Mesothelial cell of epicardium (in vitro differentiated cells): Measurements from ENCODE around the gene PIANP. TPM values are rescaled to one million over a fixed set of nuclear protein-coding genes. Genes with fewer than 3 reads are reported as not detected.

ENCODE experiments used
- DNase-seq, 2 experiments: peaks; one replicate each; pipeline ENCODE4 v3.0.0; 2021; ENCODE audit warnings: low spot score in 2 of 2; ENCODE audit not compliant: unreplicated experiment in 2 of 2
- H3K27ac Mint-ChIP-seq: 2 replicates; pipeline ENCODE4 v1.8.0; 2021; ENCODE audit warnings: mixed read lengths
- H3K27me3 Mint-ChIP-seq: 2 replicates; pipeline ENCODE4 v1.8.0; 2021; ENCODE audit warnings: low read depth, mixed read lengths
- H3K36me3 Mint-ChIP-seq: 2 replicates; pipeline ENCODE4 v1.8.0; 2021; ENCODE audit warnings: mixed read lengths
- H3K4me1 Mint-ChIP-seq: 2 replicates; pipeline ENCODE4 v1.8.0; 2021; ENCODE audit warnings: mixed read lengths
- H3K4me3 Mint-ChIP-seq: 2 replicates; pipeline ENCODE4 v1.8.0; 2021; ENCODE audit warnings: mild to moderate bottlenecking, moderate library complexity, mixed read lengths
- H3K9me3 Mint-ChIP-seq: 2 replicates; pipeline ENCODE4 v1.8.0; 2021; ENCODE audit warnings: mixed read lengths
- CTCF ChIP-seq: fragments of 200-600 bp; sonication (generic); IDR thresholded peaks from one replicate; pipeline ENCODE4 v1.5.0; 2021; ENCODE audit warnings: antibody characterized with exemption; ENCODE audit not compliant: unreplicated experiment
- total RNA-seq: library from RNA; stranded (reverse); gene quantifications from 3 replicates; pipeline ENCODE4 v1.2.1, GENCODE V29; 2021

PIANP gene
- total RNA-seq, 1 donor from 2014 or later = 3.9 TPM

GRCh38 chr12:6736754-6737153 is 36.1 kb upstream of the PIANP start:
- Mint-ChIP-seq H3K4me1 (peaks cover 9% of the 10 kb centered on the region), H3K4me3 (no peak overlapping the region), H3K27me3 (no peaks in the 10 kb centered on the region), H3K9me3 (no peaks in the 10 kb centered on the region), H3K36me3 (peaks cover 6% of the 10 kb centered on the region), H3K27ac (no peak overlapping the region)
- no peak for TF ChIP-seq CTCF
- DNase-seq = no peak

- Mint-ChIP-seq H3K4me1 (peaks cover 9% of the 10 kb centered on the region), H3K27me3 (no peaks in the 10 kb centered on the region), H3K36me3 (peaks cover 14% of the 10 kb centered on the region), H3K27ac (peak overlapping the region; percentile 36), H3K4me3 (no peak overlapping the region), H3K9me3 (no peaks in the 10 kb centered on the region)
- peak; percentile 47 for TF ChIP-seq CTCF
- DNase-seq = peak in 1 of 2 experiments; percentile 63
Measured at GRCh38 chr12:6735448-6736191, 35.0 kb upstream of the PIANP start.

- Mint-ChIP-seq H3K4me3 (no peak overlapping the region), H3K36me3 (peaks cover 20% of the 10 kb centered on the region), H3K27ac (no peak overlapping the region)
Measured at GRCh38 chr12:6734506-6735387, 34.1 kb upstream of the PIANP start.

GRCh38 chr12:6730169-6730568 is 29.6 kb upstream of the PIANP start:
- Mint-ChIP-seq H3K27ac (no peak overlapping the region), H3K9me3 (no peaks in the 10 kb centered on the region), H3K36me3 (peaks cover 27% of the 10 kb centered on the region), H3K27me3 (no peaks in the 10 kb centered on the region), H3K4me3 (no peak overlapping the region), H3K4me1 (peaks cover 5% of the 10 kb centered on the region)
- TF ChIP-seq CTCF = peak; percentile 32
- no peak for DNase-seq

More at GRCh38 chr12:6734506-6735387, 34.1 kb upstream of the PIANP start:
- DNase-seq = no peak
- peaks cover 9% of the 10 kb centered on the region for H3K4me1 Mint-ChIP-seq
- H3K9me3 Mint-ChIP-seq = no peaks in the 10 kb centered on the region
- no peaks in the 10 kb centered on the region for H3K27me3 Mint-ChIP-seq
- TF ChIP-seq CTCF = no peak

GRCh38 chr12:6729186-6729585 is 28.6 kb upstream of the PIANP start:
- H3K27me3 Mint-ChIP-seq = no peaks in the 10 kb centered on the region
- no peak overlapping the region for H3K4me3 Mint-ChIP-seq
- H3K9me3 Mint-ChIP-seq = no peaks in the 10 kb centered on the region

More at GRCh38 chr12:6729186-6729585, 28.6 kb upstream of the PIANP start:
- no peak overlapping the region for H3K27ac Mint-ChIP-seq
- no peak for TF ChIP-seq CTCF
- H3K4me1 Mint-ChIP-seq = peaks cover 11% of the 10 kb centered on the region
- H3K36me3 Mint-ChIP-seq = peaks cover 26% of the 10 kb centered on the region
- DNase-seq = no peak
